Mammary epithelial cell (primary cell): ENCODE data around the gene MLYCD.

Experiments
- CTCF ChIP-seq, 2 donors: IDR thresholded peaks in 1 of 2; conservative IDR thresholded peaks in 1 of 2; 2 replicates each; pipeline ENCODE4 v1.5.1; 2011 to 2012; ENCODE audit warnings: inconsistent platforms in 2 of 2, low read length in 2 of 2, mild to moderate bottlenecking in 2 of 2, control low read depth in 1 of 2, low read depth in 1 of 2; ENCODE audit not compliant: insufficient read depth in 1 of 2; ENCODE audit errors: extremely low read depth in 1 of 2
- EZH2 ChIP-seq: IDR thresholded peaks from 2 replicates; pipeline ENCODE4 v1.6.1; 2012; ENCODE audit warnings: low read length, inconsistent platforms, borderline replicate concordance

- TF ChIP-seq CTCF (conservative IDR thresholded peaks at IDR 0.05 in 1 of 2, IDR thresholded peaks at IDR 0.05 in 1 of 2; ENCODE audit: extremely low read depth in 1 of 2, insufficient read depth in 1 of 2, low read depth in 1 of 2, low read length in 2 of 2) (no peak), EZH2 (no peak)
Observed at GRCh38 chr16:83886199-83886971, 12.5 kb upstream of the MLYCD start.
